A673 (cell line): ENCODE measurements around the gene OSBPL3.
"Not testable (repeated sequence)": the region's sequence is repeated elsewhere in the genome, so short reads cannot be mapped to it uniquely, and the experiment has no call there.

ENCODE experiments used
- CTCF ChIP-seq: fragments of 300-800, 200-600 bp; sonication (generic); conservative IDR thresholded peaks from 2 replicates; pipeline ENCODE4 v1.5.1; 2017; ENCODE audit warnings: low read depth, mild to moderate bottlenecking, antibody characterized with exemption, low read length, moderate library complexity, mixed read lengths
- EZH2 ChIP-seq: fragments of 200-600 bp; sonication (generic); IDR thresholded peaks from 2 replicates; pipeline ENCODE4 v1.6.1; 2017; ENCODE audit warnings: borderline replicate concordance, low read depth, mild to moderate bottlenecking, mixed read lengths, antibody characterized with exemption, low read length; ENCODE audit not compliant: poor library complexity, severe bottlenecking

- TF ChIP-seq CTCF, EZH2: not testable (repeated sequence)
These were observed 37.7 kb upstream of the OSBPL3 start for GRCh38 chr7:25017671-25018070.
